ENCODE results near the gene SBF2.

SBF2 gene

GRCh38 chr11:10164621-10165020 is 129.4 kb downstream of the SBF2 start:
- DNase-seq (ENCODE audit: low read depth in 1 of 2, low spot score in 1 of 2), result no peak
- no peak for TF ChIP-seq GABPA (IDR thresholded peaks at IDR 0.05; ENCODE audit: low read depth)
- no peak for TF ChIP-seq POLR2AphosphoS5 (IDR thresholded peaks at IDR 0.05; ENCODE audit: low read depth)
- TF ChIP-seq SPI1 (IDR thresholded peaks at IDR 0.05; ENCODE audit: borderline replicate concordance, low read depth), result no peak
- no peak for TF ChIP-seq CTCF (IDR thresholded peaks at IDR 0.05; ENCODE audit: insufficient read depth, low read length)
- TF ChIP-seq REST (IDR thresholded peaks at IDR 0.05; ENCODE audit: insufficient replicate concordance, low read depth), result no peak
- no peak overlapping the region for H3K4me3 ChIP-seq (replicated peaks; ENCODE audit: insufficient read depth, low read length)
- H3K27me3 ChIP-seq (ENCODE audit: insufficient read depth, poor library complexity, severe bottlenecking), result no peaks in the 10 kb centered on the region
- H3K27ac ChIP-seq (replicated peaks), result no peak overlapping the region

- no peaks in the 10 kb centered on the region for H3K27me3 ChIP-seq (ENCODE audit: insufficient read depth, poor library complexity, severe bottlenecking)
- TF ChIP-seq GABPA (IDR thresholded peaks at IDR 0.05; ENCODE audit: low read depth) (no peak), CTCF (IDR thresholded peaks at IDR 0.05; ENCODE audit: insufficient read depth, low read length) (no peak)
- no peak overlapping the region for H3K27ac ChIP-seq (replicated peaks)
- no peak for DNase-seq (ENCODE audit: low read depth in 1 of 2, low spot score in 1 of 2)
- H3K4me3 ChIP-seq (replicated peaks; ENCODE audit: insufficient read depth, low read length), result no peak overlapping the region
These were observed 131.8 kb downstream of the SBF2 start for GRCh38 chr11:10162222-10162621.

GRCh38 chr11:10160350-10160749 is 133.7 kb downstream of the SBF2 start:
- no peak overlapping the region for H3K27ac ChIP-seq (replicated peaks)
- TF ChIP-seq REST (IDR thresholded peaks at IDR 0.05; ENCODE audit: insufficient replicate concordance, low read depth) (no peak), CTCF (IDR thresholded peaks at IDR 0.05; ENCODE audit: insufficient read depth, low read length) (no peak), SPI1 (IDR thresholded peaks at IDR 0.05; ENCODE audit: borderline replicate concordance, low read depth) (no peak), GABPA (IDR thresholded peaks at IDR 0.05; ENCODE audit: low read depth) (no peak), POLR2AphosphoS5 (IDR thresholded peaks at IDR 0.05; ENCODE audit: low read depth) (no peak)
- H3K27me3 ChIP-seq (ENCODE audit: insufficient read depth, poor library complexity, severe bottlenecking), result no peaks in the 10 kb centered on the region
- no peak overlapping the region for H3K4me3 ChIP-seq (replicated peaks; ENCODE audit: insufficient read depth, low read length)
- DNase-seq (ENCODE audit: low read depth in 1 of 2, low spot score in 1 of 2), result no peak

- no peak for TF ChIP-seq POLR2AphosphoS5 (IDR thresholded peaks at IDR 0.05; ENCODE audit: low read depth)
- no peak for TF ChIP-seq REST (IDR thresholded peaks at IDR 0.05; ENCODE audit: insufficient replicate concordance, low read depth)
- no peak for TF ChIP-seq CTCF (IDR thresholded peaks at IDR 0.05; ENCODE audit: insufficient read depth, low read length)
- TF ChIP-seq GABPA (IDR thresholded peaks at IDR 0.05; ENCODE audit: low read depth), result no peak
- TF ChIP-seq SPI1 (IDR thresholded peaks at IDR 0.05; ENCODE audit: borderline replicate concordance, low read depth), result no peak
- H3K4me3 ChIP-seq (replicated peaks; ENCODE audit: insufficient read depth, low read length), result no peak overlapping the region
- H3K27me3 ChIP-seq (ENCODE audit: insufficient read depth, poor library complexity, severe bottlenecking), result no peaks in the 10 kb centered on the region
- DNase-seq (ENCODE audit: low read depth in 1 of 2, low spot score in 1 of 2), result no peak
- no peak overlapping the region for H3K27ac ChIP-seq (replicated peaks)
These were observed 135.6 kb downstream of the SBF2 start for GRCh38 chr11:10158461-10158860.
